ENCODE results near the gene ST7.

The ST7 gene

DNA sequence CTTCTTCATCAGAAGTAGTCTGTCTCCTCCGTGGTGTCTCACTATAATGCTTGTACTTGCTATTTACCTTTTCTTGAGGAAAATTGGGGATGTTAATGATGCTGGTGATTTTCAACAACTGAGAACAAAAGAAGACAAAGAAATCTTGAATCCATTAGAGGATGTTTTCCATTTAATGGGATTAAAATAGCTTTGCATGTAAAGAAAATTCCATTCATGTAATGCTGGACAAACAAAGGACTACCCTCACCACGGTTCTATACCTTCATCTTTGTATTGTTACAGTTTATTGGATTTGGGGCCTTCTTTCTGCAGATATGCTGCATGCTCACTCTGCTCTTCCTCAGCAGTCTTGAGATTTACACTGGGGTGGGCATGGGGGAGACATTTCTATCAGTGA lies 241.1 kb downstream of the ST7 start:
- H4K20me1 ChIP-seq = no peaks in the 10 kb centered on the region
- H3K27me3 ChIP-seq = no peaks in the 10 kb centered on the region
- H3K4me3 ChIP-seq = no peak overlapping the region
- TF ChIP-seq Cebpa-rat (IDR thresholded peaks at IDR 0.05) = no peak
- H3K36me3 ChIP-seq = peaks cover 0 to 27% (median 8%) of the 10 kb centered on the region in 11 experiments; a peak in 7 of 22 replicates
- no peaks in the 10 kb centered on the region for H3K4me1 ChIP-seq
- H3K9me3 ChIP-seq (replicated peaks in 1 of 11) = peaks cover 0 to 20% (median 0%) of the 10 kb centered on the region in 11 experiments; a peak in 7 of 22 replicates
- H3K4me2 ChIP-seq = no peak overlapping the region
- H3K27ac ChIP-seq = no peak overlapping the region
- H3K9ac ChIP-seq = no peak overlapping the region

- no peak for TF ChIP-seq Cebpa-rat (IDR thresholded peaks at IDR 0.05)
- no peaks in the 10 kb centered on the region for H4K20me1 ChIP-seq
- H3K36me3 ChIP-seq = peaks cover 0 to 16% (median 3%) of the 10 kb centered on the region in 11 experiments; a peak in 5 of 22 replicates
- no peak overlapping the region for H3K4me2 ChIP-seq
- H3K27me3 ChIP-seq = no peaks in the 10 kb centered on the region
- H3K4me3 ChIP-seq = no peak overlapping the region
- H3K4me1 ChIP-seq = no peaks in the 10 kb centered on the region
- no peak overlapping the region for H3K27ac ChIP-seq
- peaks cover 0 to 20% (median 0%) of the 10 kb centered on the region in 11 experiments; a peak in 7 of 22 replicates for H3K9me3 ChIP-seq (replicated peaks in 1 of 11)
- no peak overlapping the region for H3K9ac ChIP-seq
These were observed 242.2 kb downstream of the ST7 start for GRCh38 chr7:117195361-117196029.

DNA sequence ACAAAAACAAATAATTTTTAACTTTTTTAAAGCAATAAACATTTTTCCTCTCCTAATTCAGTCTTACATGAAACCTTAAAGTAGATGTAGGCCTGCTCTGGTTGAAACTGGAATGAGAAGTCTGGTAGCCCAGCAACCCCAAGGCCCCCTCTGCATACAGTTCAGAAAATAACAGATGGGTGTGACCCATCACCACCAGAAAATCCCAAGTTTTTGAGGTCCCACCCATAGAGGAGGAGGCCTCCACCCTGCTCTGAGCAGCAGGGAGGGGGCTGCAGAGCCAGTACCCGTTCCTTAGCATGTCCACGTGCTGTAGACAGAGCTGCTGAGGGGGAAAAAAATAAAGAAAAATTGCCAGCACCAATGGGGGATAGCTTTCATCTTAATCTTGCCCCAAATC lies 246.8 kb downstream of the ST7 start:
- peaks cover 0 to 9% (median 0%) of the 10 kb centered on the region in 11 experiments; a peak in 3 of 22 replicates for H3K36me3 ChIP-seq
- no peak overlapping the region for H3K9ac ChIP-seq
- H3K4me1 ChIP-seq = no peaks in the 10 kb centered on the region
- no peak for TF ChIP-seq Cebpa-rat (IDR thresholded peaks at IDR 0.05)
- peaks cover 0 to 12% (median 0%) of the 10 kb centered on the region in 11 experiments; a peak in 7 of 22 replicates for H3K9me3 ChIP-seq (replicated peaks in 1 of 11)
- H4K20me1 ChIP-seq = no peaks in the 10 kb centered on the region
- no peak overlapping the region for H3K4me2 ChIP-seq
- H3K27me3 ChIP-seq = no peaks in the 10 kb centered on the region
- no peak overlapping the region for H3K4me3 ChIP-seq
- no peak overlapping the region for H3K27ac ChIP-seq

- Histone ChIP-seq H3K9ac (no peak overlapping the region), H3K4me2 (no peak overlapping the region)
These were observed 247.6 kb downstream of the ST7 start for GRCh38 chr7:117200786-117201458.

DNA sequence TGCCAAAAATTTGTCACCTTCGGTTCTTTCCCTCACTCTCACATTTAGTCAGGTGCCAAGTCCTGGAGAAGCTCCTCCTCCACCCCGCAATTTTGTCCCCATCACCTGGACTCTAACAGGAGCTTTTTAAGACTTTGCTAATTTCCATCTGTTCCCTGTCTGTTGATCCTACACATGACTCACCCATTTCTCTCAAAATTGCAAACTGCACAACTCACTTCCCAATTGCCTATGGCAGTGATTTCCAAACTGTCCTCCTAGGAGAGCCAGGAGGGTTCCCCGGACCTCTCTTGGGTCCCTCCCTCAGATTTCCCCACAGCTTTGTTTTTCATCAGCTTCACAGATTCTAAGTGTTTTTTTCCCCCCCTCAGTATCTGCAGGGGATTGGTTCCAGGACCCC lies 249.2 kb downstream of the ST7 start:
- H3K36me3 ChIP-seq = peaks cover 0 to 9% (median 0%) of the 10 kb centered on the region in 11 experiments; a peak in 2 of 22 replicates
- H3K27ac ChIP-seq = no peak overlapping the region
- H3K4me3 ChIP-seq = no peak overlapping the region
- no peak overlapping the region for H3K4me2 ChIP-seq
- no peaks in the 10 kb centered on the region for H3K4me1 ChIP-seq
- H3K9me3 ChIP-seq (replicated peaks in 1 of 11) = no peaks in the 10 kb centered on the region
- no peak for TF ChIP-seq Cebpa-rat (IDR thresholded peaks at IDR 0.05)
- H3K27me3 ChIP-seq = no peaks in the 10 kb centered on the region
- H3K9ac ChIP-seq = no peak overlapping the region
- H4K20me1 ChIP-seq = no peaks in the 10 kb centered on the region

More at GRCh38 chr7:117200786-117201458, 247.6 kb downstream of the ST7 start:
- H3K36me3 ChIP-seq = peaks cover 0 to 9% (median 0%) of the 10 kb centered on the region in 11 experiments; a peak in 3 of 22 replicates
- no peak overlapping the region for H3K4me3 ChIP-seq
- no peaks in the 10 kb centered on the region for H3K27me3 ChIP-seq
- H4K20me1 ChIP-seq = no peaks in the 10 kb centered on the region
- no peak overlapping the region for H3K27ac ChIP-seq
- H3K9me3 ChIP-seq (replicated peaks in 1 of 11) = peaks cover 0 to 4% (median 0%) of the 10 kb centered on the region in 11 experiments; a peak in 7 of 22 replicates
- TF ChIP-seq Cebpa-rat (IDR thresholded peaks at IDR 0.05) = no peak
- H3K4me1 ChIP-seq = no peaks in the 10 kb centered on the region

DNA sequence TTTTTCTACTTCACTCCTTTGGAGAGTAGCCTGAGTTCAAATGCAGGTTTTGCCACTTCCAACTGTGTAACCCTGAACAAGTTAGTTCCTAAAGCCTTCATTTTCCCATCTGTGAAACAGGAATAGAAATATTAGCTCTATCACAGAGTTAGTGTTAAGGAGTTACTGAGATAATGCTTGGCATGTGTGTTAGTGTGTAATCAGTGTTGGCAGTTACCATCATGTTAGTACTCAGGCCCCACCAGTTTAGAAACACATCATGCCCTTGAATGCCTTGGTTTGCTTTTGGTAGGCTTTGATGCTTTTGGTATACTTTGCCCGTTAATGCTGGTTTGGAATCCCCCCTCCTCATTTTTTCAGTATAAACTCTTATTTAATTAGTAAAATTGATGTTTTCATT lies 249.9 kb downstream of the ST7 start:
- no peaks in the 10 kb centered on the region for H3K27me3 ChIP-seq
- H3K4me2 ChIP-seq = no peak overlapping the region
- H3K36me3 ChIP-seq = peaks cover 0 to 9% (median 0%) of the 10 kb centered on the region in 11 experiments; a peak in 2 of 22 replicates
- no peaks in the 10 kb centered on the region for H3K4me1 ChIP-seq
- no peaks in the 10 kb centered on the region for H3K9me3 ChIP-seq (replicated peaks in 1 of 11)
- no peak overlapping the region for H3K4me3 ChIP-seq
- no peak for TF ChIP-seq Cebpa-rat (IDR thresholded peaks at IDR 0.05)
- no peaks in the 10 kb centered on the region for H4K20me1 ChIP-seq
- no peak overlapping the region for H3K9ac ChIP-seq
- H3K27ac ChIP-seq = no peak overlapping the region

- H3K4me2 ChIP-seq = no peak overlapping the region
These were observed 252.6 kb downstream of the ST7 start for GRCh38 chr7:117205873-117206272.

DNA sequence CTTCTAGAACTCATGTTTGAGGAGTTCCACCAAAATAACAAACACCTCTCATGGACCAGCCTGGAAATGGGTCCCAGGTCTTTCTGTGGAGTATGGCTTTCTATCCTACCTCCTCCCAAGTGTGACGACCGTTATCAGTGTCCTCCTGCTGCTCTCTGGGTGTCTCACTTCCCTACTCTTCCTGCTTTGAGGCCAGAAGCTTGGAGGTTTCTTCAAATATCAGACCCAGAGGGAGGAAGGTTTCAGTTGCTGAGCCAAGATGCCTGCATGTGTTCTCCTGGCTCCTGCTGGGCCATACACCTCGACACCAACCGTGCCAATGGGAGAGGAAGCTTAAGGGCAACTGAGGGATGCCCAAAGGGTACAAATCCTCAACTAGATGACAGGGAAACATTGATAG lies 255.0 kb downstream of the ST7 start:
- Histone ChIP-seq H3K9me3 (replicated peaks in 1 of 11) (no peaks in the 10 kb centered on the region), H3K36me3 (peaks cover 0 to 8% (median 0%) of the 10 kb centered on the region in 11 experiments; a peak in 4 of 22 replicates), H4K20me1 (no peaks in the 10 kb centered on the region), H3K4me2 (no peak overlapping the region), H3K27ac (no peak overlapping the region), H3K9ac (no peak overlapping the region), H3K4me3 (no peak overlapping the region), H3K4me1 (no peaks in the 10 kb centered on the region), H3K27me3 (no peaks in the 10 kb centered on the region)
- TF ChIP-seq Cebpa-rat (IDR thresholded peaks at IDR 0.05) = no peak

More at GRCh38 chr7:117205873-117206272, 252.6 kb downstream of the ST7 start:
- Histone ChIP-seq H3K27me3 (no peaks in the 10 kb centered on the region), H3K4me3 (no peak overlapping the region), H3K9ac (no peak overlapping the region), H3K27ac (no peak overlapping the region), H3K36me3 (peaks cover 0 to 8% (median 0%) of the 10 kb centered on the region in 11 experiments; a peak in 4 of 22 replicates), H4K20me1 (no peaks in the 10 kb centered on the region), H3K4me1 (no peaks in the 10 kb centered on the region), H3K9me3 (replicated peaks in 1 of 11) (no peaks in the 10 kb centered on the region)
- TF ChIP-seq Cebpa-rat (IDR thresholded peaks at IDR 0.05) = no peak

DNA sequence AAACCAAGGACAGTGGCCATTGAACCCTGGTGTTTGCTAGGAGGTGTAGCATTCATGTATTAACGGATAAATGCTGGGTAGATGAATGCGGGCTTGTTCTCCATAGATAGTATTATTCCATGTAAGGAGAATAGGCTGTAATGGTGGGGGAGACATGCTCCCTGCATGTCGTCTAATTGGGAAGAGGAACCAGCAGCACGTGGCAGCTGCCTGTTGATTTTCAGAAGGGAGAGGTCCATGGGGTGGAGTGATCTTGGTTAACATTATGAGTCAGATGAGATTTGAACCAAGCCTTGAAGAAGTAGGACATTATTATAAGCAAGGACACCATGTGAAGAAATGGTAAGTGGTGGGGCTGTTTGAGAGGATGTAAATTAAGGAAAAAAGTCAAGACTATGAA lies 257.1 kb downstream of the ST7 start:
- Histone ChIP-seq H3K4me2 (no peak overlapping the region), H4K20me1 (no peaks in the 10 kb centered on the region), H3K9me3 (replicated peaks in 1 of 11) (no peaks in the 10 kb centered on the region), H3K4me1 (no peaks in the 10 kb centered on the region), H3K27me3 (no peaks in the 10 kb centered on the region), H3K9ac (no peak overlapping the region), H3K4me3 (no peak overlapping the region), H3K36me3 (peaks cover 0 to 8% (median 0%) of the 10 kb centered on the region in 11 experiments; a peak in 4 of 22 replicates), H3K27ac (no peak overlapping the region)
- no peak for TF ChIP-seq Cebpa-rat (IDR thresholded peaks at IDR 0.05)
